ENCODE data around the gene DHX8.

- TF ChIP-seq CTCF (conservative IDR thresholded peaks at IDR 0.05) (no peak), ZFX (IDR thresholded peaks at IDR 0.05) (0 out of 2 replicates have a peak, but pooled peaks have one; percentile 7)
Observed at GRCh38 chr17:43475494-43476089, 8.2 kb upstream of the DHX8 start.

All from C4-2B (cell line).